GM21717 (cell line): Measurements from ENCODE around the gene TSKU.
"Not testable (repeated sequence)": the region's sequence is repeated elsewhere in the genome, so short reads cannot be mapped to it uniquely, and the experiment has no call there.

Experiments
- ATAC-seq: cut with Tn5 transposase; IDR thresholded peaks from one replicate; pipeline ENCODE4 v1.9.1; 2021; ENCODE audit warnings: mild to moderate bottlenecking, moderate library complexity; ENCODE audit not compliant: unreplicated experiment

TSKU gene

GRCh38 chr11:76783294-76783895 is at the start of gene TSKU:
TSS of gene TSKU (plus strand) at chr11:76783356. CDS start at chr11:76795617, 12,261 bp downstream.
- no peak for ATAC-seq

- ATAC-seq: not testable (repeated sequence)
Observed at GRCh38 chr11:76733906-76734305, 49.2 kb upstream of the TSKU start.

- ATAC-seq: no peak
Observed at GRCh38 chr11:76734456-76735420, 48.4 kb upstream of the TSKU start.

GRCh38 chr11:76735841-76736240 is 47.3 kb upstream of the TSKU start:
- ATAC-seq: no peak

- ATAC-seq: no peak
Observed at GRCh38 chr11:76736266-76736665, 46.9 kb upstream of the TSKU start.

- no peak for ATAC-seq
Observed at GRCh38 chr11:76736773-76737495, 46.2 kb upstream of the TSKU start.

- no peak for ATAC-seq
Observed at GRCh38 chr11:76738618-76739240, 44.4 kb upstream of the TSKU start.

GRCh38 chr11:76739798-76740197 is 43.4 kb upstream of the TSKU start:
- no peak for ATAC-seq

GRCh38 chr11:76740772-76741171 is 42.4 kb upstream of the TSKU start:
- no peak for ATAC-seq

- no peak for ATAC-seq
Observed at GRCh38 chr11:76742902-76743301, 40.3 kb upstream of the TSKU start.

- ATAC-seq: no peak
Observed at GRCh38 chr11:76744186-76745043, 38.7 kb upstream of the TSKU start.

- ATAC-seq: no peak
Observed at GRCh38 chr11:76745044-76745376, 38.1 kb upstream of the TSKU start.

- ATAC-seq: no peak
Observed at GRCh38 chr11:76745561-76746207, 37.5 kb upstream of the TSKU start.

GRCh38 chr11:76747153-76747914 is 35.8 kb upstream of the TSKU start:
- no peak for ATAC-seq

- no peak for ATAC-seq
Observed at GRCh38 chr11:76747915-76748860, 35.0 kb upstream of the TSKU start.

- no peak for ATAC-seq
Observed at GRCh38 chr11:76748948-76749347, 34.2 kb upstream of the TSKU start.

GRCh38 chr11:76750067-76750466 is 33.1 kb upstream of the TSKU start:
- no peak for ATAC-seq

GRCh38 chr11:76750746-76751145 is 32.4 kb upstream of the TSKU start:
- no peak for ATAC-seq
